Ascending aorta (tissue), 2 donors: Measurements from ENCODE around the gene TBK1. TPM values are rescaled to one million over a fixed set of nuclear protein-coding genes. Genes with fewer than 3 reads are reported as not detected.
"Not testable (repeated sequence)": the region's sequence is repeated elsewhere in the genome, so short reads cannot be mapped to it uniquely, and the experiment has no call there.

Experiments used
- DNase-seq, 2 donors: peaks; one replicate each; pipeline ENCODE4 v3.0.0-alpha.2; 2019; ENCODE audit warnings: low spot score in 2 of 2
- H3K27ac ChIP-seq, 2 donors: fragments of 200-600 bp; sonication (generic); one replicate each; pipeline ENCODE4 v1.5.1; 2016 to 2017; ENCODE audit warnings: mild to moderate bottlenecking in 1 of 2
- H3K27me3 ChIP-seq: fragments of 200-600 bp; sonication (generic); one replicate; pipeline ENCODE4 v1.5.1; 2017
- H3K36me3 ChIP-seq, 2 donors: fragments of 200-600 bp; sonication (generic); one replicate each; pipeline ENCODE4 v1.5.1; 2016
- H3K4me1 ChIP-seq, 2 donors: fragments of 200-600 bp; sonication (generic); one replicate each; pipeline ENCODE4 v1.5.1; 2016 to 2017; ENCODE audit warnings: mild to moderate bottlenecking in 1 of 2
- H3K4me3 ChIP-seq, 2 donors: fragments of 200-600 bp; sonication (generic); one replicate each; pipeline ENCODE4 v1.5.1; 2016 to 2017; ENCODE audit warnings: mild to moderate bottlenecking in 1 of 2
- H3K9me3 ChIP-seq, 2 donors: fragments of 200-600 bp; sonication (generic); one replicate each; pipeline ENCODE4 v1.5.1; 2016
- CTCF ChIP-seq, 3 experiments: fragments of 200-600 bp in 2 of 3; fragments of 450-650 bp in 1 of 3; sonication (generic) in 2 of 3; IDR thresholded peaks; one replicate each; pipeline ENCODE4 v1.5.1; 2016 to 2019; ENCODE audit warnings: antibody characterized with exemption in 3 of 3, mild to moderate bottlenecking in 1 of 3, moderate library complexity in 1 of 3
- intact Hi-C: fragments of 100-400 bp; cut with DNase I; formaldehyde crosslinking; loops from one replicate; pipeline ENCODE4 v1.15.1; 2023
- total RNA-seq: library from RNA; depleted of rRNA; stranded (reverse); fragments of >200 nt; gene quantifications from one replicate; pipeline ENCODE4 v1.1.0, GENCODE V29; 2016

Gene TBK1
- total RNA-seq, 1 donor from 2014 or later = 3.9 TPM

- TF ChIP-seq CTCF (IDR thresholded peaks at IDR 0.05) = no peak
- no peaks in the 10 kb centered on the region for H3K9me3 ChIP-seq
- no peaks in the 10 kb centered on the region for H3K36me3 ChIP-seq
- no peaks in the 10 kb centered on the region for H3K27me3 ChIP-seq
- H3K4me1 ChIP-seq = no peaks in the 10 kb centered on the region
- H3K4me3 ChIP-seq = no peak overlapping the region
- intact Hi-C loops = no loop called here
- no peak for DNase-seq
- H3K27ac ChIP-seq = no peak overlapping the region
Observed at GRCh38 chr12:64532734-64533351, 80.9 kb downstream of the TBK1 start.

- Histone ChIP-seq H3K27ac (no peak overlapping the region), H3K4me1 (no peaks in the 10 kb centered on the region), H3K27me3 (no peaks in the 10 kb centered on the region), H3K4me3 (no peak overlapping the region), H3K36me3 (no peaks in the 10 kb centered on the region), H3K9me3 (no peaks in the 10 kb centered on the region)
- TF ChIP-seq CTCF (IDR thresholded peaks at IDR 0.05) = no peak
- intact Hi-C loops = no loop called here
- DNase-seq = no peak
Observed at GRCh38 chr12:64534672-64535199, 82.8 kb downstream of the TBK1 start.

- Histone ChIP-seq H3K4me3 (no peak overlapping the region), H3K4me1 (no peaks in the 10 kb centered on the region), H3K27me3 (no peaks in the 10 kb centered on the region), H3K36me3 (no peaks in the 10 kb centered on the region), H3K27ac (no peak overlapping the region), H3K9me3 (no peaks in the 10 kb centered on the region)
- no peak for DNase-seq
- intact Hi-C loops = no loop called here
- TF ChIP-seq CTCF (IDR thresholded peaks at IDR 0.05) = no peak
Observed at GRCh38 chr12:64538121-64538520, 86.2 kb downstream of the TBK1 start.

GRCh38 chr12:64542409-64543047 is 90.6 kb downstream of the TBK1 start:
- H3K27ac ChIP-seq, DNase-seq, H3K4me3 ChIP-seq, intact Hi-C loops, H3K4me1 ChIP-seq, H3K9me3 ChIP-seq, H3K27me3 ChIP-seq, H3K36me3 ChIP-seq: not testable (repeated sequence)

- Histone ChIP-seq H3K36me3 (no peaks in the 10 kb centered on the region), H3K4me1 (no peaks in the 10 kb centered on the region), H3K27ac (no peak overlapping the region), H3K9me3 (no peaks in the 10 kb centered on the region), H3K27me3 (no peaks in the 10 kb centered on the region), H3K4me3 (no peak overlapping the region)
- intact Hi-C loops = no loop called here
- no peak for TF ChIP-seq CTCF (IDR thresholded peaks at IDR 0.05)
- DNase-seq = no peak
Observed at GRCh38 chr12:64544371-64545080, 92.6 kb downstream of the TBK1 start.

GRCh38 chr12:64545081-64545382 is 93.1 kb downstream of the TBK1 start:
- H3K4me3 ChIP-seq = no peak overlapping the region
- H3K36me3 ChIP-seq = no peaks in the 10 kb centered on the region
- no peak overlapping the region for H3K27ac ChIP-seq
- intact Hi-C loops = no loop called here
- no peak for DNase-seq
- no peaks in the 10 kb centered on the region for H3K9me3 ChIP-seq
- H3K4me1 ChIP-seq = peaks cover 0 to 3% of the 10 kb centered on the region in 2 donors
- no peaks in the 10 kb centered on the region for H3K27me3 ChIP-seq
- no peak for TF ChIP-seq CTCF (IDR thresholded peaks at IDR 0.05)
